ENCODE data around the gene ZNF764. TPM values are rescaled to one million over a fixed set of nuclear protein-coding genes. Genes with fewer than 3 reads are reported as not detected.

ZNF764 gene
- total RNA-seq, 4 donors from 2014 or later, result 5.5 to 10.5 (median 8.7) TPM

DNA sequence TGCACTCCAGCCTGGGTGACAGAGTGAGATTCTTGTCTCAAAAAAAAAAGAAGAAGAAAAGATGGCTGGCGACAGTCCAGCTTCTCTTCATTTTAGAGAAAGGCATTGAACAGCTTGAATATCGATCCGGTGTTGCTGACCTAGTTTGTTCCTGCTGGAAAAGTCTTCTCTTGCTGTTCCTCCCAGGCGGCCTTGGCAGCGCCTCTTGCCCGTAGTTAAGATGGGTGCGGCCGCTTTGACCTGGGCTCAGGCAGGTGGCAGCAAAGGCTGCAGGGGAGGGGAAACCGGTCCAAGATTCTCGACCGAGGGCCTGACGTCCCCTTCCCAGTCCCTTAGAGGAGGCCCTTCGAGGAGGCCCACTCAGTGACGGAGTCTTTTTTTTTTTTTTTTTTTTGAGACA lies 3.8 kb upstream of the ZNF764 start:
- no peak for DNase-seq (ENCODE audit: low spot score in 2 of 2)
- Histone ChIP-seq H3K4me1 (peaks cover 29% of the 10 kb centered on the region), H3K27ac (peak overlapping the region; percentile 38)

GRCh38 chr16:30561089-30561816 lies 3.1 kb upstream of the ZNF764 start:
- TF ChIP-seq CTCF (IDR thresholded peaks at IDR 0.05), result no peak
- TF ChIP-seq EP300 (IDR thresholded peaks at IDR 0.05), result no peak
- TF ChIP-seq POLR2AphosphoS5 (IDR thresholded peaks at IDR 0.05), result no peak
- no peak for TF ChIP-seq POLR2A (IDR thresholded peaks at IDR 0.05)
- no peak for DNase-seq (ENCODE audit: low spot score in 2 of 2)

More for the DNA sequence above, 3.8 kb upstream of the ZNF764 start:
- no peaks in the 10 kb centered on the region for H3K9me3 ChIP-seq
- TF ChIP-seq POLR2AphosphoS5 (IDR thresholded peaks at IDR 0.05) (no peak), CTCF (IDR thresholded peaks at IDR 0.05) (no peak), EP300 (IDR thresholded peaks at IDR 0.05) (no peak), POLR2A (IDR thresholded peaks at IDR 0.05) (no peak)
- H3K27me3 ChIP-seq, result no peaks in the 10 kb centered on the region
- WGBS, result 75% methylated on average over 14 of the region's 14 CpGs
- peak overlapping the region; percentile 54 for H3K4me3 ChIP-seq
- no peaks in the 10 kb centered on the region for H3K36me3 ChIP-seq

DNA sequence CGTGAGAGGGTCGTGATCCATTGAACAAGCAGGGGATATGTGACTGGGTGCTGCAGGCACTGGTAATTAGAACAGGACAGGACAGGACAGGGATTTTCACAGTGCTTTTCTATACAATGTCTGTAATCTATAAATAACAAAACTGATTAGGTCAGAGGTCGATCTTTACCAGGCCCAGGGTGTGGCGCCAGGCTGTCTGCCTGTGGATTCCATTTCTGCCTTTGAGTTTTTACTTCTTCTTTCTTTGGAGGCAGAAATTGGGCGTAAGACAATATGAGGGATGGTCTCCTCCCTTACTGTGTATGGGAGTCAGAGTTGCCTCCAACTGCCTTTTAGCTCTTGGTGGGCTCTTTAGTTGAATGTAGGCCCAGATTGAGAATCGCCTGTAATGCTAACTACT lies 1.5 kb upstream of the ZNF764 start:
- DNase-seq (ENCODE audit: low spot score in 2 of 2), result no peak
- Histone ChIP-seq H3K27ac (no peak overlapping the region), H3K4me3 (no peak overlapping the region), H3K36me3 (peaks cover 18% of the 10 kb centered on the region), H3K27me3 (no peaks in the 10 kb centered on the region), H3K9me3 (no peaks in the 10 kb centered on the region), H3K4me1 (peaks cover 38% of the 10 kb centered on the region)
- no peak for TF ChIP-seq POLR2A (IDR thresholded peaks at IDR 0.05)
- no peak for TF ChIP-seq POLR2AphosphoS5 (IDR thresholded peaks at IDR 0.05)
- TF ChIP-seq EP300 (IDR thresholded peaks at IDR 0.05), result no peak
- TF ChIP-seq CTCF (IDR thresholded peaks at IDR 0.05), result no peak
- WGBS, result 94% methylated on average over 6 of the region's 6 CpGs

More at GRCh38 chr16:30561089-30561816, 3.1 kb upstream of the ZNF764 start:
- Histone ChIP-seq H3K4me1 (peaks cover 36% of the 10 kb centered on the region), H3K27me3 (no peaks in the 10 kb centered on the region), H3K9me3 (no peaks in the 10 kb centered on the region), H3K27ac (peak overlapping the region; percentile 38), H3K4me3 (peak overlapping the region; percentile 54), H3K36me3 (peaks cover 2% of the 10 kb centered on the region)
- 25% methylated on average over 42 of the region's 46 CpGs for WGBS

- TF ChIP-seq EP300 (IDR thresholded peaks at IDR 0.05), result no peak
- TF ChIP-seq POLR2A (IDR thresholded peaks at IDR 0.05), result no peak
- TF ChIP-seq CTCF (IDR thresholded peaks at IDR 0.05), result no peak
- TF ChIP-seq POLR2AphosphoS5 (IDR thresholded peaks at IDR 0.05), result no peak
- peak overlapping the region; percentile 93 for H3K27ac ChIP-seq
- H3K27me3 ChIP-seq, result no peaks in the 10 kb centered on the region
- 78% methylated on average over 21 of the region's 21 CpGs for WGBS
- peaks cover 38% of the 10 kb centered on the region for H3K4me1 ChIP-seq
- H3K4me3 ChIP-seq, result peak overlapping the region; percentile 96
- H3K36me3 ChIP-seq, result peaks cover 24% of the 10 kb centered on the region
- H3K9me3 ChIP-seq, result no peaks in the 10 kb centered on the region
- no peak for DNase-seq (ENCODE audit: low spot score in 2 of 2)
These were observed 709 bp upstream of the ZNF764 start for GRCh38 chr16:30558789-30559377.

DNA sequence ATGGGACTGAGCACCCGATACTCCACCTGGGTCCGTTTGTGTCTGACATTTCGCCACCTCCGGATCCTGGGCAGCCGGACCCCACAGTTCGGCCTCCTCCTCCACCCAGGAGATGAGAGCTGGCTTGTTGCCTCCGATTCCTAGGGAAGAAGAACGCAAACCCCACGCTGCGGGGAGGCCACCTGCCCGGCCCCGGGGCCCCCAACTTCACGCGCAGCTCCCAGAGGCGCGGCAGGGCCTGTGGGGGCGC lies 542 bp downstream of the ZNF764 start:
- peaks cover 44% of the 10 kb centered on the region for H3K4me1 ChIP-seq
- no CpG with 5 or more reads among the region's 17 CpGs for WGBS

More for the DNA sequence above, 542 bp downstream of the ZNF764 start:
- no peak for TF ChIP-seq EP300 (IDR thresholded peaks at IDR 0.05)
- Histone ChIP-seq H3K4me3 (peak overlapping the region; percentile 96), H3K27ac (peak overlapping the region; percentile 93), H3K27me3 (no peaks in the 10 kb centered on the region), H3K9me3 (no peaks in the 10 kb centered on the region), H3K36me3 (peaks cover 31% of the 10 kb centered on the region)
- no peak for DNase-seq (ENCODE audit: low spot score in 2 of 2)
